HEK293 (cell line): ENCODE data around the gene ZDHHC1.
"Not testable (repeated sequence)": the region's sequence is repeated elsewhere in the genome, so short reads cannot be mapped to it uniquely, and the experiment has no call there.

Experiments used
- CTCF ChIA-PET: fragments of 350-600 bp; formaldehyde crosslinking; extraction: SDS; loops from one replicate; lab custom pipeline; 2021; ENCODE audit warnings: antibody characterized with exemption; lab: Yijun Ruan, JAX
- POLR2A ChIA-PET: fragments of 300-600 bp; formaldehyde crosslinking; extraction: SDS; loops from one replicate; lab custom pipeline; 2020; ENCODE audit warnings: antibody characterized with exemption, inconsistent platforms; lab: Yijun Ruan, JAX
- H3K27ac ChIP-seq: fragments of 200-500 bp; sonication (Bioruptor generic); 2 replicates; pipeline ENCODE4 v1.5.1; 2014; ENCODE audit warnings: low read depth, low read length, control low read depth, inconsistent platforms; ENCODE audit errors: extremely low read depth
- H3K36me3 ChIP-seq, 2 experiments: fragments of 200-500 bp in 1 of 2; sonication (Bioruptor generic) in 1 of 2; 1 replicate in 1 of 2; 2 replicates in 1 of 2; pipeline ENCODE4 v1.5.1; 2014 to 2017; ENCODE audit warnings: inconsistent platforms in 2 of 2, low read length in 2 of 2; ENCODE audit not compliant: control insufficient read depth in 2 of 2, insufficient read depth in 1 of 2
- H3K4me1 ChIP-seq: fragments of 200-500 bp; sonication (Bioruptor generic); 2 replicates; pipeline ENCODE4 v1.5.1; 2014; ENCODE audit warnings: mild to moderate bottlenecking, low read length, inconsistent platforms; ENCODE audit not compliant: control insufficient read depth, insufficient read depth
- H3K4me3 ChIP-seq: 2 replicates; pipeline ENCODE4 v1.5.1; 2011; ENCODE audit warnings: low read depth, mild to moderate bottlenecking, control low read depth, low read length, moderate library complexity
- H3K9me3 ChIP-seq: fragments of 200-500 bp; sonication (Bioruptor generic); 2 replicates; pipeline ENCODE4 v1.5.1; 2014; ENCODE audit warnings: low read depth, low read length, inconsistent platforms; ENCODE audit not compliant: control insufficient read depth, insufficient read depth
- SALL2 ChIP-seq: fragments of 450-650 bp; formaldehyde crosslinking; IDR thresholded peaks from 2 replicates; pipeline ENCODE4 v1.5.0; 2017; ENCODE audit warnings: missing biosample characterization, mild to moderate bottlenecking, missing genetic modification characterization, borderline replicate concordance
- ZFHX2 ChIP-seq: fragments of 450-650 bp; formaldehyde crosslinking; conservative IDR thresholded peaks from 2 replicates; pipeline ENCODE4 v1.5.1; 2016; ENCODE audit warnings: missing biosample characterization, missing genetic modification characterization
- ZFP3 ChIP-seq: fragments of 450-650 bp; formaldehyde crosslinking; IDR thresholded peaks from 2 replicates; pipeline ENCODE4 v1.5.1; 2016; ENCODE audit warnings: low read depth, missing biosample characterization, missing genetic modification characterization
- ZNF133 ChIP-seq: fragments of 450-650 bp; formaldehyde crosslinking; IDR thresholded peaks from 2 replicates; pipeline ENCODE4 v1.5.1; 2016; ENCODE audit warnings: missing biosample characterization, missing genetic modification characterization
- ZNF138 ChIP-seq: fragments of 450-650 bp; formaldehyde crosslinking; IDR thresholded peaks from 2 replicates; pipeline ENCODE4 v1.5.1; 2016; ENCODE audit warnings: missing biosample characterization, missing genetic modification characterization, borderline replicate concordance
- ZNF157 ChIP-seq: fragments of 450-650 bp; formaldehyde crosslinking; IDR thresholded peaks from 2 replicates; pipeline ENCODE4 v1.5.1; 2016; ENCODE audit warnings: missing biosample characterization, missing genetic modification characterization
- ZNF169 ChIP-seq: fragments of 450-650 bp; formaldehyde crosslinking; IDR thresholded peaks from 2 replicates; pipeline ENCODE4 v1.5.1; 2016; ENCODE audit warnings: missing biosample characterization, missing genetic modification characterization
- ZNF248 ChIP-seq: fragments of 450-650 bp; formaldehyde crosslinking; IDR thresholded peaks from 2 replicates; pipeline ENCODE4 v1.5.1; 2017; ENCODE audit warnings: missing biosample characterization, missing genetic modification characterization
- ZNF280D ChIP-seq: fragments of 450-650 bp; formaldehyde crosslinking; IDR thresholded peaks from 2 replicates; pipeline ENCODE4 v1.5.1; 2016; ENCODE audit warnings: missing biosample characterization, missing genetic modification characterization
- ZNF324 ChIP-seq: fragments of 450-650 bp; formaldehyde crosslinking; IDR thresholded peaks from 2 replicates; pipeline ENCODE4 v1.5.1; 2016; ENCODE audit warnings: missing biosample characterization, missing genetic modification characterization
- ZNF362 ChIP-seq: fragments of 450-650 bp; formaldehyde crosslinking; IDR thresholded peaks from 2 replicates; pipeline ENCODE4 v1.5.1; 2016; ENCODE audit warnings: missing biosample characterization, missing genetic modification characterization
- ZNF416 ChIP-seq: fragments of 450-650 bp; formaldehyde crosslinking; IDR thresholded peaks from 2 replicates; pipeline ENCODE4 v1.5.1; 2016; ENCODE audit warnings: missing biosample characterization, missing genetic modification characterization
- ZNF423 ChIP-seq: fragments of 450-650 bp; formaldehyde crosslinking; IDR thresholded peaks from 2 replicates; pipeline ENCODE4 v1.5.1; 2016; ENCODE audit warnings: missing biosample characterization, missing genetic modification characterization
- ZNF571 ChIP-seq: fragments of 450-650 bp; formaldehyde crosslinking; IDR thresholded peaks from 2 replicates; pipeline ENCODE4 v1.5.0; 2017; ENCODE audit warnings: missing biosample characterization, missing genetic modification characterization
- ZNF626 ChIP-seq: fragments of 450-650 bp; sonication (Bioruptor Pico); formaldehyde crosslinking; IDR thresholded peaks from 2 replicates; pipeline ENCODE4 v1.5.1; 2018; ENCODE audit warnings: missing biosample characterization, missing genetic modification characterization, inconsistent platforms
- ZNF645 ChIP-seq: fragments of 450-650 bp; formaldehyde crosslinking; IDR thresholded peaks from 2 replicates; pipeline ENCODE4; 2016; ENCODE audit warnings: missing biosample characterization, missing genetic modification characterization
- ZNF664 ChIP-seq: fragments of 450-650 bp; formaldehyde crosslinking; IDR thresholded peaks from 2 replicates; pipeline ENCODE4 v1.5.1; 2016; ENCODE audit warnings: missing biosample characterization, missing genetic modification characterization
- ZNF677 ChIP-seq: fragments of 450-650 bp; IDR thresholded peaks from 2 replicates; pipeline ENCODE4 v1.5.0; 2018; ENCODE audit warnings: missing biosample characterization, mild to moderate bottlenecking, missing genetic modification characterization, moderate library complexity
- ZNF791 ChIP-seq: fragments of 450-650 bp; formaldehyde crosslinking; IDR thresholded peaks from 2 replicates; pipeline ENCODE4 v1.5.1; 2016; ENCODE audit warnings: missing biosample characterization, missing genetic modification characterization
- ZNF843 ChIP-seq: fragments of 450-650 bp; formaldehyde crosslinking; IDR thresholded peaks from 2 replicates; pipeline ENCODE4 v1.5.1; 2016; ENCODE audit warnings: missing biosample characterization, missing genetic modification characterization
- ZSCAN23 ChIP-seq: fragments of 450-650 bp; formaldehyde crosslinking; IDR thresholded peaks from 2 replicates; pipeline ENCODE4 v1.5.1; 2016; ENCODE audit warnings: missing biosample characterization, missing genetic modification characterization

The ZDHHC1 gene

GRCh38 chr16:67364600-67365235 is 51.6 kb downstream of the ZDHHC1 start:
- Histone ChIP-seq H3K36me3 (no peaks in the 10 kb centered on the region), H3K9me3 (no peaks in the 10 kb centered on the region), H3K4me3 (no peak overlapping the region), H3K4me1 (peaks cover 14% of the 10 kb centered on the region; the same call in 1 of the 2 replicates), H3K27ac (no peak overlapping the region)
- TF ChIP-seq ZNF626 (tag by site-specific recombination) (no peak), ZNF843 (tag by site-specific recombination) (no peak), ZNF677 (no peak), ZNF645 (tag by site-specific recombination) (no peak), ZNF791 (tag by site-specific recombination) (no peak), ZNF571 (no peak)
- ChIA-PET CTCF (interaction anchor here (0.5 to 1.4 kb wide), 6 partner anchors 8 to 497 kb away, joined by 3 to 5 read pairs (median 3); no protein-coding TSS in a partner anchor), POLR2A (no interaction called here)

GRCh38 chr16:67361038-67361437 is 55.2 kb downstream of the ZDHHC1 start:
- TF ChIP-seq ZSCAN23 (tag by site-specific recombination): no peak
- TF ChIP-seq ZNF664 (tag by site-specific recombination): no peak
- no peak for TF ChIP-seq ZNF248
- TF ChIP-seq ZFHX2 (tag by site-specific recombination): no peak
- no peak for TF ChIP-seq ZNF133 (tag by site-specific recombination)
- no peak for TF ChIP-seq ZNF677
- TF ChIP-seq ZNF423 (tag by site-specific recombination): no peak
- TF ChIP-seq ZNF416: no peak
- Histone ChIP-seq H3K36me3 (no peaks in the 10 kb centered on the region), H3K4me3 (no peak overlapping the region), H3K27ac (no peak overlapping the region), H3K9me3 (no peaks in the 10 kb centered on the region), H3K4me1 (peaks cover 14% of the 10 kb centered on the region; the same call in 1 of the 2 replicates)
- CTCF ChIA-PET: no interaction called here
- POLR2A ChIA-PET: no interaction called here

GRCh38 chr16:67359540-67360269 is 56.6 kb downstream of the ZDHHC1 start:
- H3K36me3 ChIP-seq, POLR2A ChIA-PET: not testable (repeated sequence)
- CTCF ChIA-PET: interaction anchor here (1.1 kb wide), 1 partner anchor 79 kb away, joined by 3 read pairs; no protein-coding TSS in a partner anchor

GRCh38 chr16:67357561-67357960 is 58.7 kb downstream of the ZDHHC1 start:
- no peaks in the 10 kb centered on the region for H3K36me3 ChIP-seq
- H3K9me3 ChIP-seq: no peaks in the 10 kb centered on the region
- ChIA-PET CTCF (interaction anchor here (0.6 to 0.8 kb wide), 2 partner anchors 59 to 559 kb away, joined by 3 read pairs; no protein-coding TSS in a partner anchor), POLR2A (no interaction called here)
- H3K4me3 ChIP-seq: no peak overlapping the region
- no peaks in the 10 kb centered on the region for H3K4me1 ChIP-seq
- H3K27ac ChIP-seq: no peak overlapping the region
- TF ChIP-seq ZNF280D: no peak
- TF ChIP-seq ZNF169 (tag by site-specific recombination): no peak
- no peak for TF ChIP-seq ZFP3 (tag by site-specific recombination)
- no peak for TF ChIP-seq ZNF324 (tag by site-specific recombination)
- no peak for TF ChIP-seq ZNF157 (tag by site-specific recombination)
- TF ChIP-seq ZNF791 (tag by site-specific recombination): no peak
- no peak for TF ChIP-seq ZNF362 (tag by site-specific recombination)
- TF ChIP-seq ZNF138 (tag by site-specific recombination): no peak
- no peak for TF ChIP-seq SALL2 (tag by site-specific recombination)

More at GRCh38 chr16:67359540-67360269, 56.6 kb downstream of the ZDHHC1 start:
- not testable (repeated sequence) for H3K9me3 ChIP-seq, H3K4me3 ChIP-seq, H3K27ac ChIP-seq, H3K4me1 ChIP-seq
